ENCODE results near the gene DAPK2. TPM values are rescaled to one million over a fixed set of nuclear protein-coding genes. Genes with fewer than 3 reads are reported as not detected.

The DAPK2 gene
- total RNA-seq, 2 donors from 2014 or later: 6.1 to 10.6 TPM

DNA sequence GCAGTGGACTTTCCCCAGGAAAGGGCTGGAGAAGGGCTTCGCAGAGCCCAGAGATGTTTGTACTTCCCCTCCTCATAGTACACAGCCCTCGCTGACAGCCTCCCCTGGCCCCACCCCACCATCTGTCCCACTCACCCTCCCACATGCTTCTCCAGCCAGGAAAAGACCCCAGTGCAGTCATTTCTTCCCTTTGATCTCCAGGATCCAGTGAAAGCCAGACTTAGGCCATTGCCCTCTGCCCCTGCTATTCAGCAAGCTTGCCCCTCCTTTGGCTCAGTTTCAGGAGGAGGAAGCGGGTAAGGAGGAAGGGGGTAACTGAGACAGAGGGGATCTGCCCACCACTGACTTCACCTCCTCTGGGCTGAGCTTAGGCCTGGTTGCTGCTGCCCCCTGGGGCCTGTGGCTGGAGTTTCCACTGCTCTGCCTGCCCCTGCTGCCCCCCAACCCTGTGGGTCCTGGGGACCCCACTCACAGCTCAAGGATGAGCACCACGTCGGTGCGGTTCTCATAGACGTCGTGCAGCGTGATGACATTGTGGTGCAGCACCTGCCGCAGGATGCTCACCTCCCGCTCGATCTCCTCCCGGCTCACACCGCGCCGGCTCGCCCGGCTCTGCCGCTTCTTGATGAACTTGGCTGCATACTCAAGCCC is 63.1 kb downstream of the DAPK2 start:
- DNase-seq (ENCODE audit: low spot score) (no peak), ATAC-seq (ENCODE audit: insufficient number of reproducible peaks, low FRiP score, low read depth) (no peak)
- Histone ChIP-seq H3K36me3 (no peaks in the 10 kb centered on the region), H3K4me1 (ENCODE audit: control insufficient read depth in 1 of 2, low read depth in 2 of 2) (peaks cover 10 to 22% of the 10 kb centered on the region in 2 donors), H3K4me3 (no peak overlapping the region), H3K27me3 (replicated peaks; ENCODE audit: insufficient read depth) (no peaks in the 10 kb centered on the region), H3K27ac (no peak overlapping the region), H3K9me3 (no peaks in the 10 kb centered on the region)
- TF ChIP-seq CTCF (IDR thresholded peaks at IDR 0.05): no peak

DNA sequence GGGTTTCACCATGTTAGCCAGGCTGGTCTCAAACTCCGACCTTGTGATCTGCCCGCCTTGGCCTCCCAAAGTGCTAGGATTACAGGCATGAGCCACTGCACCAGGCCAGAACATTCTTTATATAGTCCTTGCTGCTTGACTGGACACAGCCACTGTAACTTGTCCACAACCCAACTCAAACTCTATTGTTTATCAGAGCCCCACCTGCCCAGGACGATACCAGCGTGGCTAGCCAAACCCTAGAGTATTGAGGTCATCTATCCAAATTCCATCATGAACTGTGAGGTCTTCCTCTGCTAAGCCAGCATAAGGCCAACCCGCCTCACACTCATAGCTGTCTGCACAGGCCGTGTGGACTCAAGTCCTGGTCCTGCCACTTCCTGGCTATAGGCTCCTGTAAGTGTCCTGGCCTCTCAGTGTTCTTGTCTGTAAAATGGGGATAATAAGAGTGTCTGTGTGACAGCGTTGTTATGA is 63.9 kb downstream of the DAPK2 start:
- no peaks in the 10 kb centered on the region for H3K9me3 ChIP-seq
- no peak overlapping the region for H3K4me3 ChIP-seq
- ATAC-seq (ENCODE audit: insufficient number of reproducible peaks, low FRiP score, low read depth) (no peak), DNase-seq (ENCODE audit: low spot score) (no peak)
- H3K4me1 ChIP-seq (ENCODE audit: control insufficient read depth in 1 of 2, low read depth in 2 of 2): peaks cover 10 to 22% of the 10 kb centered on the region in 2 donors
- TF ChIP-seq CTCF (IDR thresholded peaks at IDR 0.05): no peak
- H3K27ac ChIP-seq: no peak overlapping the region
- no peaks in the 10 kb centered on the region for H3K27me3 ChIP-seq (replicated peaks; ENCODE audit: insufficient read depth)
- H3K36me3 ChIP-seq: no peaks in the 10 kb centered on the region

DNA sequence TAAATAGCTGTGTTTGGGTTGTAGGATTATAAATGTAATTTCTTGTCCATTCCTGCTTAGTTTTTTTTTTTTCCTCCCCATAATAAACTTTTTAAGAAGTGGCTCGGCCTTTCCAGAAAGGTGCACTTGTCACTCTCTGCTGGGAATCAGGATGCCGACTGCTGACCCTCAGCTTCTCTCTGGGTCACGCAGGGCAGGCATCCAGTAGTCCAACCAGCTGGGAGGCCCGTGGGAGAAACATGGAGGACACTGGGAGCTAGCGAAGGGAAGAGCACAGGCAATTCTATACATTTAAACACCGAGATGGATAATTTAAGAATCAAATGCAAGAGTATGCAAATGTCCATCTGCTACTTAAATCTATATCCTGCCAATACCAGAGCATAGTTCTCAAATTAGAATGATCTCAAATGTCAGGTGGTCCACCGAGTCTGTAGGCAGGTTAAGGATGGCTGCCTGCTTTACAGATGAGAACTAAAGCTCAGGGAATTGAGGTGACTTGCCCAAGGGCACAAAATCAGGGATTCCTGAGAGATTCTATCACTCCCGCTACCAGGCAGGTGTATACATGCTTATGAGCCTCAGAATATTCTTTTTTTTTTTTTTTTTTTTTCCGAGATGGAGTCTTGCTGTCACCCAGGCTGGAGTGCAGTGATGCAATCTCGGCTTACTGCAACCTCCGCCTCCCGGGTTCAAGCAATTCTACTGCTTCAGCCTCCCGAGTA is 64.5 kb downstream of the DAPK2 start:
- Histone ChIP-seq H3K36me3 (no peaks in the 10 kb centered on the region), H3K27ac (no peak overlapping the region), H3K4me3 (no peak overlapping the region), H3K4me1 (ENCODE audit: control insufficient read depth in 1 of 2, low read depth in 2 of 2) (peaks cover 10 to 22% of the 10 kb centered on the region in 2 donors), H3K9me3 (no peaks in the 10 kb centered on the region), H3K27me3 (replicated peaks; ENCODE audit: insufficient read depth) (no peaks in the 10 kb centered on the region)
- no peak for DNase-seq (ENCODE audit: low spot score)
- TF ChIP-seq CTCF (IDR thresholded peaks at IDR 0.05): no peak
- ATAC-seq (ENCODE audit: insufficient number of reproducible peaks, low FRiP score, low read depth): no peak

DNA sequence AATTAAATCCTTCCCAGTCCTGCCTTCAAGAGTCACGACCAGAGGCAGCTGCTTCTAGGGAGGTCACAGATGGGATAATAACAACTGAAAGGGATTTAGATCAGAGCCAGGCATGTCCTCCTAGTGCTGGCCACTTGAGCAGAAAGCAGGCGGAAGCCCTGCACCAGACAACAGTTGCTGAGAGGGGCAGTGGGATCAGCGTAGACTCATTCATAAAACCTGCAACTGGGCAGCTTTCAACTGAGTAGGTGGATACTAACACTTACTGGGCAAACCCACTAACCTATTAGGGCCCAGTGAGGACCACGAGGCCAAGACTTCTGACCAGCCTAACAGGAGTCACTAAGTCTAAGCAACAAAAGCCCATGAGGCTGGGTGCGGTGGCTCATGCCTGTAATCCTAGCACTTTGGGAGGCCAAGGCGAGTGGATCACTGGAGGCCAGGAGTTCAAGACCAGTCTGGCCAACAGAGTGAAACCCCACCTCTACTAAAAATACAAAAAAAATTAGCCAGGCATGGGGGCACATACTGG is 67.0 kb downstream of the DAPK2 start:
- no peaks in the 10 kb centered on the region for H3K9me3 ChIP-seq
- H3K4me1 ChIP-seq (ENCODE audit: control insufficient read depth in 1 of 2, low read depth in 2 of 2): peaks cover 3 to 12% of the 10 kb centered on the region in 2 donors
- no peak overlapping the region for H3K4me3 ChIP-seq
- no peaks in the 10 kb centered on the region for H3K27me3 ChIP-seq (replicated peaks; ENCODE audit: insufficient read depth)
- no peak overlapping the region for H3K27ac ChIP-seq
- DNase-seq (ENCODE audit: low spot score) (no peak), ATAC-seq (ENCODE audit: insufficient number of reproducible peaks, low FRiP score, low read depth) (no peak)
- TF ChIP-seq CTCF (IDR thresholded peaks at IDR 0.05): no peak
- no peaks in the 10 kb centered on the region for H3K36me3 ChIP-seq

DNA sequence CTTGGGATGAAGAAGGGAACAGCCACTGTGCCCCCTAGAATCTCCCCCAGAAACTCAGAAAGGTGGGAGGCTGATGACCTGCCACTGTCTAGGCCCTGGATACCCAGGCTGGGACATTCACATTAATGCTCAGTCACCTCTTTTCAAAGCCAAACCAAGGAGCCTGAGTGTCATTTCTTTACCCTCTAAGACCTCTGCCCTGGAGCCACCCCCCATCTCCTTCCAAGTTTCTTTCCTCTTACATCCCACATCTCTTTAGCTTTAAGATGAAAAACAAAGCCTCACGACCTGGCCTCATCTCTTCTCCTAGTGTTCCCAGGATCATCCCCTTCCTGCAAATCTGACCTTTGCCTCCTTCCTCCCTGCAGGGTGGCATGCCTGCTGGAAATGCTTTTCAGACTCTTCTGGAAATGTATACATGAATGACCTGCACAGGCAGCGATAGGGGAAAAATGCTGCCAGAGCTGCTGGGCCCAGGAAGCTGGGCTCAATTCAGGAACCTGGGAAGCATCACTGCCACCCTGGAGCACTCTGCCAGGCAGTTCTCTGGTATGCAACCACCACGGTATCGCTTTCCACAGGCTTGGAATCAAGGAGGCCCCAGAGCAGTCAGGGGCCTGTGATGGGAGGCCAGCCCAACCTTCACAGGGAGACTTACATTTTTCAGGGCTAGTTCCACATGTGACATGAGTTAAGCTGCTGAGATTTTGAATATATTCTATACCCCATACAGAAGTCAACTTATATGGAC is 67.6 kb downstream of the DAPK2 start:
- Histone ChIP-seq H3K4me3 (no peak overlapping the region), H3K27me3 (replicated peaks; ENCODE audit: insufficient read depth) (no peaks in the 10 kb centered on the region), H3K36me3 (no peaks in the 10 kb centered on the region), H3K9me3 (no peaks in the 10 kb centered on the region), H3K4me1 (ENCODE audit: control insufficient read depth in 1 of 2, low read depth in 2 of 2) (peaks cover 7 to 15% of the 10 kb centered on the region in 2 donors), H3K27ac (no peak overlapping the region)
- ATAC-seq (ENCODE audit: insufficient number of reproducible peaks, low FRiP score, low read depth) (no peak), DNase-seq (ENCODE audit: low spot score) (no peak)
- no peak for TF ChIP-seq CTCF (IDR thresholded peaks at IDR 0.05)

All from thoracic aorta (tissue), 2 donors.